MCF 10A (cell line): ENCODE measurements around the gene GJB4. TPM values are rescaled to one million over a fixed set of nuclear protein-coding genes. Genes with fewer than 3 reads are reported as not detected.

ENCODE experiments used
- BruUV-seq: library from RNA; stranded (reverse); fragments of 400-500 nt; replicated peaks from 2 replicates; lab custom pipeline; 2021; lab: Mats Ljungman, UMichigan
- CTCF ChIA-PET: fragments of 300-600 bp; sonication (Branson Sonifier 250); formaldehyde crosslinking; extraction: SDS; loops from one replicate; lab custom pipeline; 2021; ENCODE audit warnings: antibody characterized with exemption, inconsistent platforms; lab: Yijun Ruan, JAX
- POLR2A ChIA-PET: fragments of 300-600, 350-650 bp; sonication (Branson Sonifier 250); formaldehyde crosslinking; extraction: SDS; loops from one replicate; lab custom pipeline; 2020; ENCODE audit warnings: antibody characterized with exemption, inconsistent platforms; lab: Yijun Ruan, JAX
- DNase-seq: peaks from one replicate; pipeline ENCODE4 v3.0.0-alpha.2; 2018; ENCODE audit not compliant: unreplicated experiment
- H3K27ac Mint-ChIP-seq: one replicate; pipeline ENCODE4 v1.8.0; 2022; ENCODE audit warnings: mild to moderate bottlenecking, low read depth, mixed read lengths; ENCODE audit not compliant: unreplicated experiment
- H3K27me3 Mint-ChIP-seq: one replicate; pipeline ENCODE4 v1.8.0; 2022; ENCODE audit warnings: mixed read lengths; ENCODE audit not compliant: insufficient read depth, unreplicated experiment
- H3K36me3 Mint-ChIP-seq: one replicate; pipeline ENCODE4 v1.8.0; 2022; ENCODE audit warnings: mild to moderate bottlenecking, moderate library complexity, mixed read lengths; ENCODE audit not compliant: insufficient read depth, unreplicated experiment
- H3K4me1 Mint-ChIP-seq: one replicate; pipeline ENCODE4 v1.8.0; 2022; ENCODE audit warnings: mixed read lengths; ENCODE audit not compliant: insufficient read depth, unreplicated experiment
- H3K4me3 Mint-ChIP-seq: one replicate; pipeline ENCODE4 v1.8.0; 2022; ENCODE audit warnings: mild to moderate bottlenecking, moderate library complexity, mixed read lengths; ENCODE audit not compliant: unreplicated experiment
- H3K9me3 Mint-ChIP-seq: one replicate; pipeline ENCODE4 v1.8.0; 2022; ENCODE audit warnings: mixed read lengths; ENCODE audit not compliant: unreplicated experiment
- CTCF ChIP-seq: fragments of 200-600 bp; IDR thresholded peaks from one replicate; pipeline ENCODE4 v1.8.0; 2022; ENCODE audit warnings: antibody characterized with exemption, mild to moderate bottlenecking; ENCODE audit not compliant: unreplicated experiment
- intact Hi-C: fragments of 100-400 bp; cut with micrococcal nuclease; formaldehyde crosslinking; loops from 2 replicates; pipeline ENCODE4 v1.14.1; 2022
- total RNA-seq: library from RNA; stranded (reverse); gene quantifications from 2 replicates; pipeline ENCODE4 v1.2.3, GENCODE V29; 2022

The GJB4 gene
- total RNA-seq, 1 experiment from 2014 or later: 0.28 TPM

- intact Hi-C loops: no loop called here
- ChIA-PET CTCF (interaction anchor here (0.9 to 1.9 kb wide), 2 partner anchors 62 to 768 kb away, joined by 4 to 10 read pairs; no protein-coding TSS in a partner anchor), POLR2A (no interaction called here)
- BruUV-seq: no TSS peak
- DNase-seq: no peak
- TF ChIP-seq CTCF: no peak
- Mint-ChIP-seq H3K27me3 (no peaks in the 10 kb centered on the region), H3K4me3 (no peak overlapping the region), H3K27ac (no peak overlapping the region), H3K36me3 (peaks cover 12% of the 10 kb centered on the region), H3K4me1 (peaks cover 9% of the 10 kb centered on the region), H3K9me3 (no peaks in the 10 kb centered on the region)
These were observed 31.4 kb downstream of the GJB4 start for GRCh38 chr1:34790985-34791384.

- Mint-ChIP-seq H3K27ac (no peak overlapping the region), H3K36me3 (no peaks in the 10 kb centered on the region), H3K9me3 (no peaks in the 10 kb centered on the region), H3K4me1 (no peaks in the 10 kb centered on the region), H3K27me3 (no peaks in the 10 kb centered on the region), H3K4me3 (no peak overlapping the region)
- TF ChIP-seq CTCF: no peak
- POLR2A ChIA-PET: no interaction called here
- DNase-seq: no peak
- BruUV-seq: no TSS peak
- CTCF ChIA-PET: interaction anchor here (0.5 kb wide), 1 partner anchor 39 kb away, joined by 3 read pairs; no protein-coding TSS in a partner anchor
- intact Hi-C loops: no loop called here
These were observed 32.9 kb downstream of the GJB4 start for GRCh38 chr1:34792424-34792823.

GRCh38 chr1:34792868-34793727 lies 33.6 kb downstream of the GJB4 start, which contains the start of gene GJA4:
GJA4 (plus strand) TSS chr1:34792999; CDS start chr1:34794214, 1,215 bp downstream.
- ChIA-PET POLR2A (no interaction called here), CTCF (no interaction called here)
- H3K36me3 Mint-ChIP-seq: no peaks in the 10 kb centered on the region
- no peaks in the 10 kb centered on the region for H3K4me1 Mint-ChIP-seq
- H3K4me3 Mint-ChIP-seq: no peak within 1 kb of the TSS
- DNase-seq: no peak
- intact Hi-C loops: no loop called here
- no peaks in the 10 kb centered on the region for H3K9me3 Mint-ChIP-seq
- no TSS peak for BruUV-seq
- TF ChIP-seq CTCF: no peak
- H3K27me3 Mint-ChIP-seq: no peaks in the 10 kb centered on the region
- no peak within 1 kb of the TSS for H3K27ac Mint-ChIP-seq

GRCh38 chr1:34794001-34794789 lies 34.7 kb downstream of the GJB4 start:
- CTCF ChIA-PET: no interaction called here
- H3K36me3 Mint-ChIP-seq: no peaks in the 10 kb centered on the region
- no peak for DNase-seq
- no peak overlapping the region for H3K27ac Mint-ChIP-seq
- H3K9me3 Mint-ChIP-seq: no peaks in the 10 kb centered on the region
- H3K4me1 Mint-ChIP-seq: no peaks in the 10 kb centered on the region
- POLR2A ChIA-PET: no interaction called here
- intact Hi-C loops: no loop called here
- no peak for TF ChIP-seq CTCF
- no peaks in the 10 kb centered on the region for H3K27me3 Mint-ChIP-seq
- no TSS peak for BruUV-seq
- H3K4me3 Mint-ChIP-seq: no peak overlapping the region
